Measurements from ENCODE around the gene SEC24B.
"Not testable (repeated sequence)": the region's sequence is repeated elsewhere in the genome, so short reads cannot be mapped to it uniquely, and the experiment has no call there.

The SEC24B gene

GRCh38 chr4:109579997-109580396, 146.4 kb downstream of the SEC24B start:
- not testable (repeated sequence) for DNase-seq (ENCODE audit: low read depth)

DNA sequence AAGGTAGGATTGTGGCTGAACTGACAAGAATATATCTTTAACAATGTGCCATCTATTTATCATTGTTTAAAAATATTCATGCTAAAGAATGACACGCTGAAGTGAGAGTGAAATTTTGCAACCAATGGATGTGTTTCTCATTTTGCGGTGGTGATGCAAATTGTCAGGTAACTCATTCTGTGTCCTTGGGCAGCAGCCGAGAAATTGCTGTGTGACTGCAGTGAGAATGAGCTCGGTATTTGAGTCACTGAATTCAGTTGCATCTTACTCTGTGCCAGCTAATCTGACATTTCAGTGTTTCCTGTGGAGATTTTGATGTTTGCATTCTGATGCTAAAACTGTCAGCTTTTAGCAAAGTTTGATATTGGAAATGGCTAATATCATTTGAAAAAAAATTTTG, 154.6 kb downstream of the SEC24B start:
- peak; percentile 10 for DNase-seq (ENCODE audit: low read depth)

DNA sequence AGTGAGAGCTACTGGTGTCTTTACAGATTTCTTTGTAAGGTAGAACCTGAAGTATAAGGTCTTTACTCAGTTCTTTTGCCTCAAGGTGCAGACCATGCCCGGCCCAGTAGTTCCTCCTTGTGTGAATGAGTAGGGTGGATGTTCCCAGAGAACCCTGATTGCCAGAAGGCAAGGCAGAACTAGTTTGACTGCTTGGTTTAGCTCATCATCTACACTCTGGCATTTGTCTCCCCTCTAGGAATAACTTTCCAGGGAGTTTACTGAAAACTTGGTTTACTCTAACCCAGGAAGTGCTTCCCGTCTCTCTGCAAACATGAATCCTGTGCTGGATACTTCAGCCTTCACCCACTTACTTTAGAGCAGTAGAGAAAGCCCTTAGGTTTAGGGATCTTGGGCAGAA, 155.5 kb downstream of the SEC24B start:
- no peak for DNase-seq (ENCODE audit: low read depth)

DNA sequence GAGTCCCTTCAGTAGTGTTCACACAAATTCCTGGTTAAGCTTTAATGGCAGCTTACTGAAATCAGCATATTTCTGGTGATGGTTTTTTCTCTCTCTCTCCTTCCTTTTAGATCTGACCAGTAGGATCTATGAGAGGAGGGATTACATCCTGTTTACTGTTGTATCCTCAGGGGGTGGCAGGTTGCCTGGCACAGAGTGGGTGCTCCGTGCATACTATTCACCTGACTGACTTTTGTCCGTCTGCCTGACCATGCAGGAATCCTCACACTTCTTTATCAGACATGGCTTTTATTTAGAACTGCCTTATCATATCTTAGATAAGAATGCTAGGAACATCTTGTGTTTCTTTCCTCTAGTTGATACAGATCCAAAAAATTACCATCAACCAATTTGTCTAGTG, 156.0 kb downstream of the SEC24B start:
- DNase-seq (ENCODE audit: low read depth) = no peak

All from stimulated activated CD8-positive, alpha-beta memory T cell treated with anti-CD3 and anti-CD28 coated beads, Interleukin-12 subunit alpha, Interleukin-12 subunit beta, amount 100 ng/mL, for 4 hours (primary cell).